ENCODE measurements around the gene SPCS2. TPM values are rescaled to one million over a fixed set of nuclear protein-coding genes. Genes with fewer than 3 reads are reported as not detected.

SPCS2 gene
- total RNA-seq, 1 donor from 2014 or later = 112 TPM

DNA sequence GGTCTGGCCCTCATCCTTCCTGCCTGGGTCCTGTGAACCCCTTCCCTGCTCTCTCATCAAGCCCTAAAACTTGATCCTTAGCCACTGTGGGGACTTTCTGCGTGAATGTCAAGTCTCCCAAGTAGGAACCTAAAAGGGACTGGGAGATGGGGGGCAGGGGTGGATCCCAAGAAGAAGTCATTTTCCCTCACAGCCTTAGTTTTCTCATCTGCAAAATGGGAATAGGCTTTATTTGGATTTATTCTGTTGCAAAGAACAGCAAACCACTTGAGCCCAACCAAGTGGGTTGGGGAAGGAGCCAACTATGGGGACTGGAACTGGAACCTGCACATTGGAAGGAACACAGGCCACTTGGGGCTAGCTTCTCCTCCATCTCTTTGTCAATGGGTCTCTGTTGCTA lies 76.5 kb downstream of the SPCS2 start:
- Mint-ChIP-seq H3K27ac (ENCODE audit: unreplicated experiment) (no peak overlapping the region), H3K4me3 (ENCODE audit: unreplicated experiment) (no peak overlapping the region), H3K36me3 (ENCODE audit: unreplicated experiment) (no peaks in the 10 kb centered on the region), H3K4me1 (ENCODE audit: low read depth, unreplicated experiment) (no peaks in the 10 kb centered on the region), H3K27me3 (ENCODE audit: unreplicated experiment) (peaks cover 2% of the 10 kb centered on the region), H3K9me3 (ENCODE audit: unreplicated experiment) (no peaks in the 10 kb centered on the region)
- no peak for DNase-seq
- TF ChIP-seq, protein P1, sequence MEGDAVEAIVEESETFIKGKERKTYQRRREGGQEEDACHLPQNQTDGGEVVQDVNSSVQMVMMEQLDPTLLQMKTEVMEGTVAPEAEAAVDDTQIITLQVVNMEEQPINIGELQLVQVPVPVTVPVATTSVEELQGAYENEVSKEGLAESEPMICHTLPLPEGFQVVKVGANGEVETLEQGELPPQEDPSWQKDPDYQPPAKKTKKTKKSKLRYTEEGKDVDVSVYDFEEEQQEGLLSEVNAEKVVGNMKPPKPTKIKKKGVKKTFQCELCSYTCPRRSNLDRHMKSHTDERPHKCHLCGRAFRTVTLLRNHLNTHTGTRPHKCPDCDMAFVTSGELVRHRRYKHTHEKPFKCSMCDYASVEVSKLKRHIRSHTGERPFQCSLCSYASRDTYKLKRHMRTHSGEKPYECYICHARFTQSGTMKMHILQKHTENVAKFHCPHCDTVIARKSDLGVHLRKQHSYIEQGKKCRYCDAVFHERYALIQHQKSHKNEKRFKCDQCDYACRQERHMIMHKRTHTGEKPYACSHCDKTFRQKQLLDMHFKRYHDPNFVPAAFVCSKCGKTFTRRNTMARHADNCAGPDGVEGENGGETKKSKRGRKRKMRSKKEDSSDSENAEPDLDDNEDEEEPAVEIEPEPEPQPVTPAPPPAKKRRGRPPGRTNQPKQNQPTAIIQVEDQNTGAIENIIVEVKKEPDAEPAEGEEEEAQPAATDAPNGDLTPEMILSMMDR (IDR thresholded peaks at IDR 0.05; ENCODE audit: partially characterized antibody, unreplicated experiment) = no peak

DNA sequence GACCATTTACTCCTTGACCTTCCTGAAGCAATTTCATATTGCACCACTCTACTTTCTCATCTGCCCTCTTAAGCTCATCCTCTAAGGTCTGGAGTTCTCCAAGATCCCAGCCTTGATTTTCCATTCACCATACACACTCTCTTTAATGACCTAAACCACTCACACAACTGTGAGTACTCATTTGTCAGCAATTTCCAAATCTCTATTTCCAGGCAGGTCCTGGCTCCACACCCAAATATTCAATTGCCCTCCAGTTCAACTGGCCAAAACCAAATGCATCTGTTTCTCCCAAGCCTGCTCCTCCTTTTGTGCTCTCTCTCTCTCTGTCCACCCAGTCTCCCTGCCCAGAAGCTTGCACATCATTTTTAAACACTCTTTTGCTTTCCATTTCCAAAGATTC lies 79.3 kb downstream of the SPCS2 start:
- peaks cover 2% of the 10 kb centered on the region for H3K27me3 Mint-ChIP-seq (ENCODE audit: unreplicated experiment)
- no peaks in the 10 kb centered on the region for H3K9me3 Mint-ChIP-seq (ENCODE audit: unreplicated experiment)
- H3K27ac Mint-ChIP-seq (ENCODE audit: unreplicated experiment) = no peak overlapping the region
- H3K36me3 Mint-ChIP-seq (ENCODE audit: unreplicated experiment) = no peaks in the 10 kb centered on the region
- H3K4me3 Mint-ChIP-seq (ENCODE audit: unreplicated experiment) = no peak overlapping the region
- TF ChIP-seq, protein P1 (IDR thresholded peaks at IDR 0.05; ENCODE audit: partially characterized antibody, unreplicated experiment) = no peak
- DNase-seq = no peak
- no peaks in the 10 kb centered on the region for H3K4me1 Mint-ChIP-seq (ENCODE audit: low read depth, unreplicated experiment)

Other genes with a start within 250 kb of the SPCS2 start
- gene CHRDL2, start 217.8 kb upstream of the SPCS2 start, total RNA-seq (ENCODE audit: unreplicated experiment) = not detected
- gene RNF169, start 200.4 kb upstream of the SPCS2 start, total RNA-seq (ENCODE audit: unreplicated experiment) = 7.1 TPM
- 8.6 TPM for gene XRRA1, start 175 bp upstream of the SPCS2 start, total RNA-seq (ENCODE audit: unreplicated experiment)
- 6.6 TPM for gene NEU3, start 39.7 kb downstream of the SPCS2 start, total RNA-seq (ENCODE audit: unreplicated experiment)
- not detected for gene OR2AT4, start 147.6 kb downstream of the SPCS2 start, total RNA-seq (ENCODE audit: unreplicated experiment)
- gene SLCO2B1, start 201.8 kb downstream of the SPCS2 start, total RNA-seq (ENCODE audit: unreplicated experiment) = not detected

All from glutamatergic neuron (in vitro differentiated cells).